OCI-LY7 (cell line): ENCODE measurements around the gene SMG6. TPM values are rescaled to one million over a fixed set of nuclear protein-coding genes. Genes with fewer than 3 reads are reported as not detected.
A peak's percentile ranks its signal among the peaks of the same experiment; 100 is the strongest.

Experiments used
- BruUV-seq: library from RNA; stranded (reverse); fragments of 400-500 nt; replicated peaks from 2 replicates; lab custom pipeline; 2021; lab: Mats Ljungman, UMichigan
- CTCF ChIA-PET: fragments of 300-600 bp; sonication (Branson Sonifier 250); formaldehyde crosslinking; loops from one replicate; lab custom pipeline; 2022; ENCODE audit warnings: antibody characterized with exemption; ENCODE audit not compliant: unreplicated experiment; lab: Charles Lee
- POLR2A ChIA-PET: fragments of 300-600 bp; sonication (Branson Sonifier 250); formaldehyde crosslinking; loops from one replicate; lab custom pipeline; 2022; ENCODE audit warnings: antibody characterized with exemption; lab: Charles Lee
- DNase-seq: peaks from one replicate; pipeline ENCODE4 v3.0.0-alpha.2; 2015; ENCODE audit warnings: low spot score
- H2AFZ ChIP-seq: fragments of 200-600 bp; sonication (generic), shearing (Covaris generic); 2 replicates; pipeline ENCODE4 v1.6.1; 2014; ENCODE audit warnings: mild to moderate bottlenecking, antibody characterized with exemption, low read length, moderate library complexity
- H3K27ac ChIP-seq: fragments of 200-600 bp; sonication (generic); 2 replicates; pipeline ENCODE4 v1.5.1; 2014; ENCODE audit warnings: mixed run types, low read depth, mild to moderate bottlenecking, moderate library complexity, low read length, inconsistent platforms; ENCODE audit not compliant: poor library complexity, severe bottlenecking
- H3K36me3 ChIP-seq: fragments of 200-600 bp; sonication (generic); 2 replicates; pipeline ENCODE4 v1.6.1; 2014; ENCODE audit warnings: mild to moderate bottlenecking, antibody characterized with exemption, low read length, moderate library complexity, mixed read lengths; ENCODE audit not compliant: insufficient read depth
- H3K4me1 ChIP-seq: fragments of 200-600 bp; sonication (generic); 2 replicates; pipeline ENCODE4 v1.5.1; 2014; ENCODE audit warnings: mild to moderate bottlenecking, low read length; ENCODE audit not compliant: insufficient read depth, poor library complexity, severe bottlenecking
- H3K4me2 ChIP-seq: fragments of 200-600 bp; sonication (generic); 2 replicates; pipeline ENCODE4 v1.6.1; 2014; ENCODE audit warnings: mild to moderate bottlenecking, low read length
- H3K4me3 ChIP-seq: fragments of 200-600 bp; sonication (generic); 2 replicates; pipeline ENCODE4 v1.5.1; 2014; ENCODE audit warnings: mild to moderate bottlenecking, low read depth, low read length; ENCODE audit not compliant: poor library complexity, severe bottlenecking
- H3K79me2 ChIP-seq: fragments of 200-600 bp; sonication (generic); 2 replicates; pipeline ENCODE4 v1.6.1; 2016; ENCODE audit warnings: low read depth, mild to moderate bottlenecking, low read length, moderate library complexity, mixed read lengths; ENCODE audit not compliant: insufficient read depth
- H3K9me2 ChIP-seq: fragments of 200-600 bp; sonication (generic); 2 replicates; pipeline ENCODE4 v1.6.1; 2016; ENCODE audit warnings: mild to moderate bottlenecking, low read length, mixed read lengths; ENCODE audit not compliant: insufficient read depth
- H3K9me3 ChIP-seq: fragments of 200-600 bp; sonication (generic); 2 replicates; pipeline ENCODE4 v1.6.1; 2014; ENCODE audit warnings: mild to moderate bottlenecking, mixed run types, low read length, mixed read lengths
- H4K20me1 ChIP-seq: fragments of 200-600 bp; sonication (generic); 2 replicates; pipeline ENCODE4 v1.6.1; 2014; ENCODE audit warnings: mild to moderate bottlenecking, antibody characterized with exemption, low read length, moderate library complexity, mixed read lengths; ENCODE audit not compliant: insufficient read depth
- EZH2phosphoT487 ChIP-seq: fragments of 200-600 bp; sonication (generic); IDR thresholded peaks from 2 replicates; pipeline ENCODE4 v1.6.1; 2018; ENCODE audit warnings: low read depth, borderline replicate concordance, mild to moderate bottlenecking, mixed run types, antibody characterized with exemption, low read length, moderate library complexity, mixed read lengths
- intact Hi-C: fragments of 100-400 bp; cut with micrococcal nuclease; formaldehyde crosslinking; loops from one replicate; pipeline ENCODE4 v1.10.0; 2022; ENCODE audit not compliant: unreplicated experiment
- total RNA-seq, 2 experiments: library from RNA; depleted of rRNA in 1 of 2; stranded (reverse); fragments of >200 nt in 1 of 2; shearing (Covaris generic) in 1 of 2; gene quantifications; 2 replicates each; pipeline ENCODE4 v1.2.3, GENCODE V29; 2014 to 2022
- TF ChIP-seq, protein P1 (sequence below): fragments of 200-600 bp; sonication (generic); conservative IDR thresholded peaks from 2 replicates; pipeline ENCODE4 v1.5.1; 2014; ENCODE audit warnings: mild to moderate bottlenecking, antibody characterized with exemption, low read length, moderate library complexity, mixed read lengths

Gene SMG6
- total RNA-seq, 2 experiments from 2014 or later: 12.5 to 17.8 TPM

DNA sequence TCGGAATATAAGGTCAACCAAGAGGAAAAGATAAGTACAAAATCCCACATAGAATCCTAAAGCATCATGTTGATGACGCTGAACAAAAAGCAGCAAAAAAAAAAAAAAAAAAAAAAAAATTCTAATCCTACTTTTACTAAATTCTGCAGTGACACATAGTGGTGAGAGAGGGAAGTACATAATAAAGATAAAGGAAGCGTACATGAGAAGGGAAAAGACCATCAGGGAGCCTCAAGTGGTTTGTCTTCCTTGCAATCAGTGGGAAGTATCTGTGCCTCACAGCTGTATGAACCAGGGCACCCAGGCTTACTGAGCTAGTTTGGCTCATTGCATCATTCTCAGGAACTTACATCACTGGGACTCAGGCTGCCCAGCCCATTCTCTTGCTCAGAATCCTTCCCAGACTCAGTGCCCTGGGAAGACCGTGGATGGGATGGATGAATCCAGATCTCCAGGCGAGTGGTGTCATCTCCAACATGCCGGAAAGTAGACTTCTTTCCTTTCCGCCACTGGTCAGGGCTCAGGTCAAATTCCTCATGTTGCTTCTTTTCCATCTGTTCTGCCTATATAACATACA lies 21.2 kb downstream of the SMG6 start:
- POLR2A ChIA-PET: no interaction called here
- intact Hi-C loops: loop anchor here (1.0 kb wide), 1 partner anchor 227 kb away; the partner anchor contains the start of gene HIC1
- TF ChIP-seq, protein P1, sequence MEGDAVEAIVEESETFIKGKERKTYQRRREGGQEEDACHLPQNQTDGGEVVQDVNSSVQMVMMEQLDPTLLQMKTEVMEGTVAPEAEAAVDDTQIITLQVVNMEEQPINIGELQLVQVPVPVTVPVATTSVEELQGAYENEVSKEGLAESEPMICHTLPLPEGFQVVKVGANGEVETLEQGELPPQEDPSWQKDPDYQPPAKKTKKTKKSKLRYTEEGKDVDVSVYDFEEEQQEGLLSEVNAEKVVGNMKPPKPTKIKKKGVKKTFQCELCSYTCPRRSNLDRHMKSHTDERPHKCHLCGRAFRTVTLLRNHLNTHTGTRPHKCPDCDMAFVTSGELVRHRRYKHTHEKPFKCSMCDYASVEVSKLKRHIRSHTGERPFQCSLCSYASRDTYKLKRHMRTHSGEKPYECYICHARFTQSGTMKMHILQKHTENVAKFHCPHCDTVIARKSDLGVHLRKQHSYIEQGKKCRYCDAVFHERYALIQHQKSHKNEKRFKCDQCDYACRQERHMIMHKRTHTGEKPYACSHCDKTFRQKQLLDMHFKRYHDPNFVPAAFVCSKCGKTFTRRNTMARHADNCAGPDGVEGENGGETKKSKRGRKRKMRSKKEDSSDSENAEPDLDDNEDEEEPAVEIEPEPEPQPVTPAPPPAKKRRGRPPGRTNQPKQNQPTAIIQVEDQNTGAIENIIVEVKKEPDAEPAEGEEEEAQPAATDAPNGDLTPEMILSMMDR: peak; percentile 82
- no peak for TF ChIP-seq EZH2phosphoT487

DNA sequence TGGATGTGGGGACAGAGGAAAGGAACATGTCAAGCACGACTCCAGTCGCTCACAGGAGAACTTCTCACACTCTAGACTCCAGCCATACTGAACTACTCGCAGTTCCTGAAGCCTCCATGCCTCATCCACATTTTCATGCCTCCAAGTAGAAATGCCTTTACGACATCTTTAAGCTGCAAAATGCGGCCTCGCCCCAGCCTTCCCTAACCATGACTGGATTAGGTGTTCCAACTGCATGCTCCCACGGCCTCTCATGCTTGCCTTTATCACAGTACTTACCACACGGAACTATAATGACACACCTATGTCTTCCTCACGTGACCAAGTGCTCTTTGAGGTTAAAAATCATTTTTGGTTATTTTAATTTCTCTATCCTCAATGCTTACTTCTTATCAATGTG lies 23.9 kb downstream of the SMG6 start:
- H2AFZ ChIP-seq: no peak overlapping the region
- H3K79me2 ChIP-seq: no peaks in the 10 kb centered on the region
- ChIA-PET CTCF (no interaction called here), POLR2A (no interaction called here)
- H3K9me3 ChIP-seq: no peaks in the 10 kb centered on the region
- no peak for TF ChIP-seq EZH2phosphoT487
- TF ChIP-seq, protein P1: no peak
- H4K20me1 ChIP-seq: no peaks in the 10 kb centered on the region
- no peaks in the 10 kb centered on the region for H3K4me1 ChIP-seq
- no peak overlapping the region for H3K27ac ChIP-seq
- H3K4me3 ChIP-seq: no peak overlapping the region
- H3K9me2 ChIP-seq: no peaks in the 10 kb centered on the region
- intact Hi-C loops: no loop called here
- no TSS peak for BruUV-seq
- H3K36me3 ChIP-seq: peaks cover 62% of the 10 kb centered on the region
- H3K4me2 ChIP-seq: no peak overlapping the region
- no peak for DNase-seq

More for the DNA sequence above, 21.2 kb downstream of the SMG6 start:
- DNase-seq: peak; percentile 72
- Histone ChIP-seq H3K27ac (no peak overlapping the region), H3K4me2 (no peak overlapping the region), H2AFZ (no peak overlapping the region), H3K4me3 (no peak overlapping the region), H3K9me2 (no peaks in the 10 kb centered on the region), H3K79me2 (no peaks in the 10 kb centered on the region), H3K9me3 (no peaks in the 10 kb centered on the region), H3K36me3 (peaks cover 66% of the 10 kb centered on the region), H3K4me1 (no peaks in the 10 kb centered on the region), H4K20me1 (no peaks in the 10 kb centered on the region)
- no TSS peak for BruUV-seq
- CTCF ChIA-PET: interaction anchor here (0.6 kb wide), 1 partner anchor 22 kb away, joined by 3 read pairs; the partner anchor contains the start of gene SRR

DNA sequence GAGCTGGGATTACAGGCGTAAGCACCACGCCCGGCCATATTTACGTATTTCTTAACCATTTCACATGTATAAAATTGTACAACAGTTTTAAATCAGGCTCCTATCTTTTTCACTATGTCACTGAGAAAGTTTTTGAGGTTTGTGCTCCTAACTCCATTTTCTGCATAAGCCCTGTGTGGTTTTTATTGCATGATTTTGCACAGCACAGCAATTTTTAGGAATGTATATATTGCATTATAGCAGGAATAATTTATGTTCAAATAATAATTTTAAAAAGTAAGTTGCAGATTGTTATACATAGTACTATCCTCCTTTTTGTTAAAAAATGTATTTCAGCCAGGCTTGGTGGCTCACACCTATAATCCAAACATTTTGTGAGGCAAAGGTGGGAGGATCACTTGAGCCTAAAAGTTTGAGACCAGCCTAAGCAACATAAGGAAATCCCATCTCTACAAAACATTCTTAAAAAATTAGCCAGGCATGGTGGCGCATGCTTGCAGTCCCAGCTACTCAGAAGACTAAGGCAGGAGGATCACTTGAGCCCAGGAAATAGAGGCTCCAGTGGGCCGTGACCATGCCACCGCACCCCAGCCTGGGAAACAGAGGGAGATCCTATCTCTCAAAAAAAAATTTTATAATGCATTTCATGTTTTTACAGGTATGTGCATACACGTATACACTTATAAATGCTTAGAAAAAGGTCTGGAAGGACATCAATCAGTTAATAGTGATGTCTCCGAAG lies 26.0 kb downstream of the SMG6 start:
- intact Hi-C loops: no loop called here
- no peak for TF ChIP-seq EZH2phosphoT487
- Histone ChIP-seq H4K20me1 (no peaks in the 10 kb centered on the region), H3K9me2 (no peaks in the 10 kb centered on the region), H3K4me2 (no peak overlapping the region), H2AFZ (no peak overlapping the region), H3K4me3 (no peak overlapping the region), H3K27ac (no peak overlapping the region), H3K9me3 (no peaks in the 10 kb centered on the region), H3K79me2 (no peaks in the 10 kb centered on the region), H3K36me3 (peaks cover 58% of the 10 kb centered on the region), H3K4me1 (no peaks in the 10 kb centered on the region)
- no TSS peak for BruUV-seq
- no peak for DNase-seq
- CTCF ChIA-PET: no interaction called here
- POLR2A ChIA-PET: no interaction called here
